GM12878 (cell line): ENCODE results near the gene RPIA. TPM values are rescaled to one million over a fixed set of nuclear protein-coding genes. Genes with fewer than 3 reads are reported as not detected.

Source experiments
- BMI1 ChIP-seq: fragments of 450-650 bp; IDR thresholded peaks from 2 replicates; pipeline ENCODE4 v1.6.1; 2016; ENCODE audit warnings: mild to moderate bottlenecking, moderate library complexity, borderline replicate concordance
- CBFB ChIP-seq: IDR thresholded peaks from 2 replicates; pipeline ENCODE4 v1.6.1; 2016; ENCODE audit warnings: antibody characterized with exemption, low read depth
- CBX5 ChIP-seq: sonication (generic); IDR thresholded peaks from 2 replicates; pipeline ENCODE4 v1.6.1; 2016; ENCODE audit warnings: low read depth, moderate library complexity, mild to moderate bottlenecking, inconsistent platforms
- CREM ChIP-seq: IDR thresholded peaks from 2 replicates; pipeline ENCODE4 v1.6.1; 2014; ENCODE audit warnings: antibody characterized with exemption, low read depth
- FOXM1 ChIP-seq: IDR thresholded peaks from 2 replicates; pipeline ENCODE4 v1.6.1; 2012; ENCODE audit warnings: low read depth, mild to moderate bottlenecking, inconsistent platforms, low read length, moderate library complexity
- IRF4 ChIP-seq: IDR thresholded peaks from 2 replicates; pipeline ENCODE4 v1.6.1; 2011; ENCODE audit warnings: low read depth, low read length
- LARP7 ChIP-seq: fragments of 450-650 bp; IDR thresholded peaks from 2 replicates; pipeline ENCODE4 v1.6.1; 2017; ENCODE audit warnings: mild to moderate bottlenecking
- MEF2B ChIP-seq: fragments of 450-650 bp; IDR thresholded peaks from 2 replicates; pipeline ENCODE4 v1.6.1; 2018; ENCODE audit warnings: mild to moderate bottlenecking, moderate library complexity; ENCODE audit not compliant: partially characterized antibody, poor library complexity, severe bottlenecking
- MTA3 ChIP-seq: IDR thresholded peaks from 2 replicates; pipeline ENCODE4 v1.6.1; 2012; ENCODE audit warnings: low read length, inconsistent platforms, borderline replicate concordance
- NRF1 ChIP-seq: conservative IDR thresholded peaks from 2 replicates; pipeline ENCODE4 v1.6.1; 2011; ENCODE audit warnings: mild to moderate bottlenecking, low read depth, low read length, improper control_type of control experiment
- PAX8 ChIP-seq: fragments of 450-650 bp; IDR thresholded peaks from 2 replicates; pipeline ENCODE4 v1.6.1; 2017; ENCODE audit warnings: mild to moderate bottlenecking, moderate library complexity
- POLR2A ChIP-seq: IDR thresholded peaks from 2 replicates; pipeline ENCODE4 v1.6.1; 2011; ENCODE audit warnings: low read depth, mild to moderate bottlenecking, low read length
- SMAD5 ChIP-seq: IDR thresholded peaks from 2 replicates; pipeline ENCODE4 v1.6.1; 2016; ENCODE audit warnings: antibody characterized with exemption, low read depth
- TCF12 ChIP-seq: IDR thresholded peaks from 2 replicates; pipeline ENCODE4 v1.6.1; 2011; ENCODE audit warnings: low read depth, mild to moderate bottlenecking, low read length
- polyA plus RNA-seq, 11 experiments: library from polyadenylated mRNA; depleted of rRNA in 4 of 11; unstranded in 6 of 11; stranded (reverse) in 5 of 11; fragments of >200 nt; fragmentation: Nextera tagmentation in 4 of 11; fragmentation: Illumina TruSeq in 1 of 11; extraction: Ambion mirVana in 4 of 11; extraction: Trizol in 1 of 11; gene quantifications; 1 replicate in 1 of 11; 2 replicates in 10 of 11; pipeline versions ENCODE4 v1.2.1 to v1.2.3, GENCODE V29; 2011 to 2016; ENCODE audit warnings: inconsistent platforms in 2 of 11, missing spikeins in 2 of 11, low read depth in 1 of 11
- total RNA-seq, 4 experiments: library from RNA; depleted of rRNA in 3 of 4; stranded (reverse); fragments of >200 nt in 3 of 4; fragmentation: Illumina TruSeq in 1 of 4; extraction: Trizol in 1 of 4; gene quantifications; 2 replicates each; pipeline versions ENCODE4 v1.2.1 to v1.2.3, GENCODE V29; 2013 to 2021
- TF ChIP-seq, protein P1 (sequence below): fragments of 450-650 bp; IDR thresholded peaks from 2 replicates; pipeline ENCODE4 v1.6.1; 2017; ENCODE audit warnings: mild to moderate bottlenecking
- TF ChIP-seq, protein P2 (sequence below): fragments of 450-650 bp; IDR thresholded peaks from 2 replicates; pipeline ENCODE4 v1.6.1; 2018; ENCODE audit warnings: borderline replicate concordance, mild to moderate bottlenecking; ENCODE audit not compliant: partially characterized antibody
- TF ChIP-seq, protein P3 (sequence below): IDR thresholded peaks from 2 replicates; pipeline ENCODE4 v1.6.1; 2011; ENCODE audit warnings: low read depth, low read length, improper control_type of control experiment, borderline replicate concordance
- TF ChIP-seq, protein P4 (sequence below): IDR thresholded peaks from 2 replicates; pipeline ENCODE4 v1.6.1; 2012; ENCODE audit warnings: low read depth, low read length, improper control_type of control experiment
- TF ChIP-seq, protein P5 (sequence below): fragments of 450-650 bp; IDR thresholded peaks from 2 replicates; pipeline ENCODE4 v1.6.1; 2017; ENCODE audit warnings: low read depth, mild to moderate bottlenecking, moderate library complexity

The RPIA gene
- total and polyA plus RNA-seq, 10 of the 15 experiments (the other 5 are each of a cell fraction or from before 2014, with no cell fraction given), result 7.1 to 58.1 (median 41.6) TPM

DNA sequence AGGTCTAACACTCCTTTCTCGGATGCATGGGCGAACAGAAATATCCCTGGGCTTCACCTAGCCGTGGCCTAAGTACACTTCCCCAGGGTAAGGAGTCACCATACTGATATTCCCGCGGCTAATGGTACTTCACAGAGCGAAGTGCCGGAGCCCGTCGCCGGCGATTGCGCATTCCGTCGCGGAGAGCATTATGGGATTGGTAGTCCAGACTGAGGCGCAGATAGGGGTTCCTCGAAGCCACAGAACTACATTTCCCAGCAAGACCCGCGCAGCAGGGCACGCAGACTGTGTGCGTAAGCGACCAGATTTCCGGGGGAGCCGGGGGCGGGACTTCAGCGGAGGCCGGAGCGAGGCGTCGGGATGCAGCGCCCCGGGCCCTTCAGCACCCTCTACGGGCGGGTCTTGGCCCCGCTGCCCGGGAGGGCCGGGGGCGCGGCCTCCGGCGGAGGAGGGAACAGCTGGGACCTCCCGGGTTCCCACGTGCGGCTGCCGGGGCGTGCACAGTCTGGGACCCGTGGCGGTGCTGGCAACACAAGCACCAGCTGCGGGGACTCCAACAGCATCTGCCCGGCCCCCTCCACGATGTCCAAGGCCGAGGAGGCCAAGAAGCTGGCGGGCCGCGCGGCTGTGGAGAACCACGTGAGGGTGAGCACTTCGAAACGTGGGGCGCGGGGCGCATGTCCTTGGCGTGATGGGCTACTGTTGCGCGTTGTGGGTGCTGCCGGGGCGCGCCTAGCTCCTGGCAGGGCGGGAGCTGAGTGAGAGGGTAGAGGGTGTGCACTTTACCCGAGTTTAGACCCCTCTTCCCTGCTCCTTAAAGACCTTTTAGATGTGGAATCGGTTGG, at the start of gene RPIA (continued):
- TF ChIP-seq, protein P1, sequence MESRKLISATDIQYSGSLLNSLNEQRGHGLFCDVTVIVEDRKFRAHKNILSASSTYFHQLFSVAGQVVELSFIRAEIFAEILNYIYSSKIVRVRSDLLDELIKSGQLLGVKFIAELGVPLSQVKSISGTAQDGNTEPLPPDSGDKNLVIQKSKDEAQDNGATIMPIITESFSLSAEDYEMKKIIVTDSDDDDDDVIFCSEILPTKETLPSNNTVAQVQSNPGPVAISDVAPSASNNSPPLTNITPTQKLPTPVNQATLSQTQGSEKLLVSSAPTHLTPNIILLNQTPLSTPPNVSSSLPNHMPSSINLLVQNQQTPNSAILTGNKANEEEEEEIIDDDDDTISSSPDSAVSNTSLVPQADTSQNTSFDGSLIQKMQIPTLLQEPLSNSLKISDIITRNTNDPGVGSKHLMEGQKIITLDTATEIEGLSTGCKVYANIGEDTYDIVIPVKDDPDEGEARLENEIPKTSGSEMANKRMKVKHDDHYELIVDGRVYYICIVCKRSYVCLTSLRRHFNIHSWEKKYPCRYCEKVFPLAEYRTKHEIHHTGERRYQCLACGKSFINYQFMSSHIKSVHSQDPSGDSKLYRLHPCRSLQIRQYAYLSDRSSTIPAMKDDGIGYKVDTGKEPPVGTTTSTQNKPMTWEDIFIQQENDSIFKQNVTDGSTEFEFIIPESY, result no peak
- TF ChIP-seq CBFB (peak; percentile 59; the same call in 1 of the 2 replicates), TCF12 (peak; percentile 76; the same call in 1 of the 2 replicates), POLR2A (peak; percentile 87), IRF4 (0 out of 2 replicates have a peak, but pooled peaks have one; percentile 14), FOXM1 (peak; percentile 90), BMI1 (no peak), NRF1 (peak; percentile 34; the same call in 1 of the 2 replicates), SMAD5 (peak; percentile 78; the same call in 1 of the 2 replicates), CBX5 (0 out of 2 replicates have a peak, but pooled peaks have one; percentile 22), LARP7 (peak; percentile 79), PAX8 (no peak), CREM (peak; percentile 100), MTA3 (no peak), MEF2B (no peak)
- TF ChIP-seq, protein P2, sequence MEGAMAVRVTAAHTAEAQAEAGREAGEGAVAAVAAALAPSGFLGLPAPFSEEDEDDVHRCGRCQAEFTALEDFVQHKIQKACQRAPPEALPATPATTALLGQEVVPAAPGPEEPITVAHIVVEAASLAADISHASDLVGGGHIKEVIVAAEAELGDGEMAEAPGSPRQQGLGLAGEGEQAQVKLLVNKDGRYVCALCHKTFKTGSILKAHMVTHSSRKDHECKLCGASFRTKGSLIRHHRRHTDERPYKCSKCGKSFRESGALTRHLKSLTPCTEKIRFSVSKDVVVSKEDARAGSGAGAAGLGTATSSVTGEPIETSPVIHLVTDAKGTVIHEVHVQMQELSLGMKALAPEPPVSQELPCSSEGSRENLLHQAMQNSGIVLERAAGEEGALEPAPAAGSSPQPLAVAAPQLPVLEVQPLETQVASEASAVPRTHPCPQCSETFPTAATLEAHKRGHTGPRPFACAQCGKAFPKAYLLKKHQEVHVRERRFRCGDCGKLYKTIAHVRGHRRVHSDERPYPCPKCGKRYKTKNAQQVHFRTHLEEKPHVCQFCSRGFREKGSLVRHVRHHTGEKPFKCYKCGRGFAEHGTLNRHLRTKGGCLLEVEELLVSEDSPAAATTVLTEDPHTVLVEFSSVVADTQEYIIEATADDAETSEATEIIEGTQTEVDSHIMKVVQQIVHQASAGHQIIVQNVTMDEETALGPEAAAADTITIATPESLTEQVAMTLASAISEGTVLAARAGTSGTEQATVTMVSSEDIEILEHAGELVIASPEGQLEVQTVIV, result peak; percentile 26
- TF ChIP-seq, protein P3, sequence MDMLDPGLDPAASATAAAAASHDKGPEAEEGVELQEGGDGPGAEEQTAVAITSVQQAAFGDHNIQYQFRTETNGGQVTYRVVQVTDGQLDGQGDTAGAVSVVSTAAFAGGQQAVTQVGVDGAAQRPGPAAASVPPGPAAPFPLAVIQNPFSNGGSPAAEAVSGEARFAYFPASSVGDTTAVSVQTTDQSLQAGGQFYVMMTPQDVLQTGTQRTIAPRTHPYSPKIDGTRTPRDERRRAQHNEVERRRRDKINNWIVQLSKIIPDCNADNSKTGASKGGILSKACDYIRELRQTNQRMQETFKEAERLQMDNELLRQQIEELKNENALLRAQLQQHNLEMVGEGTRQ, result no peak
- TF ChIP-seq, protein P4, sequence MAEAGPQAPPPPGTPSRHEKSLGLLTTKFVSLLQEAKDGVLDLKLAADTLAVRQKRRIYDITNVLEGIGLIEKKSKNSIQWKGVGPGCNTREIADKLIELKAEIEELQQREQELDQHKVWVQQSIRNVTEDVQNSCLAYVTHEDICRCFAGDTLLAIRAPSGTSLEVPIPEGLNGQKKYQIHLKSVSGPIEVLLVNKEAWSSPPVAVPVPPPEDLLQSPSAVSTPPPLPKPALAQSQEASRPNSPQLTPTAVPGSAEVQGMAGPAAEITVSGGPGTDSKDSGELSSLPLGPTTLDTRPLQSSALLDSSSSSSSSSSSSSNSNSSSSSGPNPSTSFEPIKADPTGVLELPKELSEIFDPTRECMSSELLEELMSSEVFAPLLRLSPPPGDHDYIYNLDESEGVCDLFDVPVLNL, result peak; percentile 23; the same call in 1 of the 2 replicates
- TF ChIP-seq, protein P5, sequence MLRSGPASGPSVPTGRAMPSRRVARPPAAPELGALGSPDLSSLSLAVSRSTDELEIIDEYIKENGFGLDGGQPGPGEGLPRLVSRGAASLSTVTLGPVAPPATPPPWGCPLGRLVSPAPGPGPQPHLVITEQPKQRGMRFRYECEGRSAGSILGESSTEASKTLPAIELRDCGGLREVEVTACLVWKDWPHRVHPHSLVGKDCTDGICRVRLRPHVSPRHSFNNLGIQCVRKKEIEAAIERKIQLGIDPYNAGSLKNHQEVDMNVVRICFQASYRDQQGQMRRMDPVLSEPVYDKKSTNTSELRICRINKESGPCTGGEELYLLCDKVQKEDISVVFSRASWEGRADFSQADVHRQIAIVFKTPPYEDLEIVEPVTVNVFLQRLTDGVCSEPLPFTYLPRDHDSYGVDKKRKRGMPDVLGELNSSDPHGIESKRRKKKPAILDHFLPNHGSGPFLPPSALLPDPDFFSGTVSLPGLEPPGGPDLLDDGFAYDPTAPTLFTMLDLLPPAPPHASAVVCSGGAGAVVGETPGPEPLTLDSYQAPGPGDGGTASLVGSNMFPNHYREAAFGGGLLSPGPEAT, result peak; percentile 64; the same call in 1 of the 2 replicates
